GM18499 (cell line): ENCODE data around the gene ASPG.
"Not testable (repeated sequence)": the region's sequence is repeated elsewhere in the genome, so short reads cannot be mapped to it uniquely, and the experiment has no call there.

Source experiments
- ATAC-seq: cut with Tn5 transposase; IDR thresholded peaks from one replicate; pipeline ENCODE4 v1.9.1; 2021; ENCODE audit warnings: moderate number of reproducible peaks; ENCODE audit not compliant: insufficient read depth, unreplicated experiment

The ASPG gene

DNA sequence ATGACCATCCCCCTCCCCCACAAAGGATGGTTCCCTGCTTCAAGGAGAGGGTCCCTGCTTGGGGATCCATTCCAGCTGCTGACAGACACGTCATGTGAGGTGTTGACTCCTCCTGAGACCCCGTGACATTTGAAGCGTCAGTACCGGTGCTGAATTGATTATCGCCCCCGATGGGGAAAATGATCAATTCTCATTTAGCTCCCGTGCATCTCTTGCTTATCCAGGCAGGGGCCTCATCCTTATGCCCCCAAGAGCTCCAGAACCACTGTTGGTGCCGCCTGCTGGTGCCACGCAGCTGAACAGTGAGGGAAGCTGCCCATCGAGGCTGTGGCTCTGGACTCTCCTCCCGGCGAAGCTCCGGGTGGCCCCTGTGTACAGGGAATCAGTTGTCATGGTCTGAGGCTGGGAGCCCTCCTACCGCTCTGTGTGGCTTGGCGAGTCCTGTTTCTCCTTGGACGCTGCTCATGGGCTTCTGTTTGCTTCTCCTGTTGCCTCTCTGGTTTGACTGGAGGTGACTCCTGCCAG, 57.5 kb downstream of the ASPG start:
- ATAC-seq, result no peak

DNA sequence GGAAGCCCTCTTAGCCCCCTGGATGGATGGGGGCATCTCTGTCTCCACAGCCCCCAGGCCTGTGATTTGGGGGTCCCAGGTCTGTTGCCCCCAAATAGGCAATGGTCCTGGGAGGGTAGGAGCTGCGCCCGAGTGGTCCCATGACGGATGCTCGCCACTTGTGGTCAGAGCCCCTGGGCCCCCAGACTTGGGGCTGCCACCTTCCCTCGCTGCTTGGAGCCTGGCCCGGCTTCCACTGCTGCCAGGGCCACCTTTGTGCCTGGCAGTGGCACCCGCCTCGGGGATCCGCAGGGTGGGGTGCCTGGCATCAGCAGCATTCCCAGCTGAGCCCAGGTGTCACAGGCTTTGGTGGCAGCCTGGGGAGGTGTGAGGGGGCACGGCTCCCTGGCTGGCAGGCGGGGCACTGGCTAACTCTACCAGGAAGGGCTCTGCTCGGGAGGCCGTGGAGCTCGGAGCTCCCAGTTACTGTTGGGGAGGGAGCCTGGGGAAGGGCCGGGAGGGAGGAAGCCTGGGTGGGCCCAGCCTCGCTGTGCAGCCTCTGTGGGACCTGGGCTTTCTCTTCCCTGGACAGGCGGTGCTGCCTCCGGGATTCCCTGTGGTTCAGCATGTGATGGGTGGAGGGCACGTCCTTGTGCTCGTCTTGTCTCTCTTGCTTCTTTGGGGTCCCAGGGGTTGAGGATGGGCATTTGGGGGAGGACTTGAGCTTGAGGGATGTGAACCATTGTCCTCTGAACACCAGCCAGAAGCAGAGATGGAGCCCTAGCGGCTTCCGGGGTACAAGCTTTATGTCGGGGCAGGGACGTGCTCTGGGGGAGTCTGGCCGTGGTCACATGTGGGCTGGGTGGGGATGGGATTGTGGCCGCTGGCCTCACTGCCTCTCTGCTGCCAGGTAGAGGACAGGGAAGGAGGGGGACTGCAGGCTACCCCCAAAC, 58.3 kb downstream of the ASPG start:
- no peak for ATAC-seq

DNA sequence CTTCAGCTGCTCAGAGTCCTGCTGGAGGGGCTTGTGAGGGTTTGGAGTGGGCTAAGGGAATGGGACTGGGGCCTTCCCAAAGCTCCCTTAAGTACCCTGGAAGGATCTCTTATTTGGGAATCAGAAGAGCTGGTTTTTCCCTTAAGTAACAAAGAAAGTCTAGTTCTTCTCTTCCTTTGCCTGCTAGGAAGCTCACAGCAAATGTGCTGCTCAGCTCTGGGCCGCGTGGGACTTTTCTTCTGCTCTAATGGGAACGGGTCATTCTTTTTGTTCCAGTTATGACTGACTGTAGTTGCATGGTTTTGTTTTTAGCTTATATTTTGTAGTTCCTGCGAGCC, 58.9 kb downstream of the ASPG start:
- no peak for ATAC-seq

DNA sequence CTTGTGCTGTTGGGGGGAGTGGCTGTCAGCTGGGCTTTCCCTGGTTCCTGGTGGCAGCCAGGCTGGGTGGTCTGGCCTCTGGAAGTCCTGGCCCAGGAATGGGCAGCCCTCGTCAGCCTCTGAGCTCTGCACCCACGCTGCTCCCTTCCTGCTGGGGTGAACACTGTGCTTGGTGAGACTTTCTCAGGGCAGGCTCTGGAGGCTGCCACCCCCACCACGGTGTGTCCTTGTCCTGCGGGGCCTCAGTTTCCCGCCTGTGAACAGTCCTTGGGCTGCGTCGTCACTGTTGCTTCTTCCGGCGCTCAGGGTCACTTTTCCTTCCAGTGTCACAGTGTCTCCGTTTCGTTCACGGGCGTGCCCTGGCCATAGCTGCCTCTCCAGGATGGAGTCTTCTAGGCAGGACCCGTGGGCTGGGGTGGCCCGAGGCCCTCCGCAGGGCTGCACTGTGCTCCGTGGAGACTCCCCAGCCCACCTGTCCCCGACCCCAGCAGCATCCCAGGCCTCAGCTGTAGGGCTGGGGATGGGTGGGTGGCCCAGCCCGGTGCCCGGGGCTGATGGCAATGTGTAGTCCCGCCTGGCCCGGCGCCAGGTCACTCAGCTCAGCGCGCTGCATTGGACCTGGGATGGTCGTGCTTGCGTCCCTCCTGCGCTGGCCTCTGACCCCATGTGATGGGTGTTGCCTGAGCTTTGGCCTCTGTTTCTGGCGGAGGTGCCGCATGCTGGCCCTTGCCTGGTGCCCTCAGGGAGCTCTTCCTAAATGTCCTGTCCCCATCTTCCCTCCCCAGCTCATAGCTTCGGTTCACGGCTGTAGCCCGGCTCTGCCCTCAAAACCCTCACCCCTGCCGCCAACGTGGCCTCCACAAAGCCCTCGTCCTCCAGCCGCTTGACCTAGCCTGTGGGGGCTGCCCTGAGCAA, 59.7 kb downstream of the ASPG start:
- no peak for ATAC-seq

DNA sequence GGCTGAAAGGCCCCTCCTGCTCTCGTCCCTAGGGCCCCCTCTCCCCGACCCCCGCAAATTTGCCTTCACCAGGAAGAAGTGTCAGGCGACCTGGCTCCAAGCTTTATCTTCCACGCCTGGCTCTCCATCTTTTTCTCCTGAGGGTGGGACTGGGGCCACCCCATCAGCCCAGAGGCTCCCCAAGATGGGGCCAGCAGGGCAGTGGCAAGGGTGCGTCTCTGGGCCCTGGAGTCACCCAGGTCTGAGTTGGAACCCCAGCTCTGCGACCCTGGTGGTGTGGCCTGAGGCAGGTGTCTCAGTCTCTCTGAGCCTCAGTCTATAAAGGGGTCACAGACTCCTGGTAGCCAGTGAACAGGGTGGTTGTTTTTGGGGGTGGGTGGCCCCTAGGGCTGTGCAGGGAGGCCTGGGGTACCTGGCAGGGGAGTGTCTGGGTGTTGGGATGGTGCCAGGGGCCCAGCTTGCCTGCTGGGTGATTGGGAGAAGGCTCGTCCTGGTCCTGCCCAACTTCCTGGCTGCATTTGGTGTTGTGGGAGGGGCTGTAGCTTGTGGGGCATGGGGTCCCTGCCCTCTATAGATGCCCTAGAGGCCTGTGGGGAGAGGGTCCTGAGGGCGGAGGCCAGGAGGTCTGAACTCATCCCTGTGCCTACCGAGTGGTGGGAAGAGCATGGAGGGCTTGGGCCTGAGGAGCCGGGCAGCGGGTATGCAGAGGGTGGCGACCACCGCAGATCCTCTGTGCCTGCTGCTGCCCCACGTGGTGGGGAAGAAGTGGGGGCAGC, 60.5 kb downstream of the ASPG start:
- ATAC-seq, result no peak

DNA sequence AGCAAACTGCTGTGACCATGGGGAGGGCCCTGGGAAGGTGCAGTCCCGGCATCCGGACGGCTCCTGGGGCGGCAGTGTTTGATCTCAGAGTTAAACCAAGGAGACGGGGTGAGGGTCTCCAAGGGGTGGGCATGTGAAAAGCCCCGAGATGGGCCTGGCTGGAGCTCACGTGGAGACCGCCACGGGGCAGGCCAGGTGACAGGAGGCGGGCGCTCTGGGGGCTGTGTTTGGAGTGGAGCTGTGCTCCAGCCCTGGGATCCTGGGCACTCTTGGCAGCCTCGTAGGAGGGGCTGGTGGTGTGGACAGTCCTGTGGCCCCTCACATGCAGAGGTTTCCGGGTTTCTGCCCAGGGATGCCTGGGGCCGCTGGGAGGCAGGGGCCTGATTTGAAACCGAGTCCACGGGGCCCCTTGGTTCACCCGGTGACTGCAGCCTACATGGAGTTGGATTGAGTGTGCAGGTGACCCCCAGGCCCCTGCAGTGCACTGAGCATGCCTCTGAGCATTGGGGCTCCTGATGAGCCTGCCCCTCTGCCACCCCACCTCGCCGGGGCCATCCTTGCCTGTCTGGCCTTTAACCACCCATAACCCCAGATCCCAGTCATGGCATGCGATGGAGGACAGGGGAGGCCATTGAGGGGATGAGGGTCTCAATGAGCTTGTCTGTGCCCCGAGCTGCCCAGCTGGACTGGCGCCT, 61.3 kb downstream of the ASPG start:
- ATAC-seq, result no peak

DNA sequence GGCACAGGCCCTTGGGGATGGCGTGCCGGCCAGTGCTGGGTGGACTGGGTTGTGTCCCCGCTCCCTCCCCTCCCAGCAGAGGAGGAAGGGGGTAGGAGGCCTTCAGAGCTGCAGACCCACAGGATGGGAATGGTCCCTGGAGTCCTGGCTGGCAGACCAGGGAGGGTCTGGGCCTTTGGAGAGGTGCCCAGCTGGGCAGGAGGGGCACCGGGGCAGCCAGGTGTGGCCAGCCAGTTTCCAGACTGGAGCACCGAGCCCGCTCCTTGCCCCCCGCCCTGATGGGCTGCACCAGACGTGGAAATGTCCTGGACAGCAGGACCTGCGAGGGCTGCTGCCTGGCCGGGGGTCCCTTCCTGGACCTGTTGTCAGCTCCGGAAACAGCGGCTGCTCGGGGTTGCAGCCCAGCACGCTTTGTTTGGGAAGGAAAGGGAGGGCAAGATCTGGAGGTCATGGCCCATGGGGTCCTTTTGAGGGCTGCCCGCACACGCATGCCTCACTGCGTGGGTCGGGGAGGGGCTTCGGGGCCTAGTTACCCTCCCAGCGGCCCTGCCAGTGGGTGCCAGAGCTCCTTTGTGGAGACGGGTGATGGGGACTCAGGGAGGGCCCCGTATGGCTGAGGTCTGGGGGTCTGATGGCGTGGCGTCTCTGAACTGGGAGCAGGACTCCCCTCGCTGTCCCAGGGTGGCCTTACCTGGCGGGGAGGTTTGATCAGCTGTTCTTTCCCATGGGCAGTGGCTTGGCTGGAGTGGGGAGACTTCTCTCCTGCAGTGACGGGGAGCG, 62.0 kb downstream of the ASPG start:
- ATAC-seq, result no peak

DNA sequence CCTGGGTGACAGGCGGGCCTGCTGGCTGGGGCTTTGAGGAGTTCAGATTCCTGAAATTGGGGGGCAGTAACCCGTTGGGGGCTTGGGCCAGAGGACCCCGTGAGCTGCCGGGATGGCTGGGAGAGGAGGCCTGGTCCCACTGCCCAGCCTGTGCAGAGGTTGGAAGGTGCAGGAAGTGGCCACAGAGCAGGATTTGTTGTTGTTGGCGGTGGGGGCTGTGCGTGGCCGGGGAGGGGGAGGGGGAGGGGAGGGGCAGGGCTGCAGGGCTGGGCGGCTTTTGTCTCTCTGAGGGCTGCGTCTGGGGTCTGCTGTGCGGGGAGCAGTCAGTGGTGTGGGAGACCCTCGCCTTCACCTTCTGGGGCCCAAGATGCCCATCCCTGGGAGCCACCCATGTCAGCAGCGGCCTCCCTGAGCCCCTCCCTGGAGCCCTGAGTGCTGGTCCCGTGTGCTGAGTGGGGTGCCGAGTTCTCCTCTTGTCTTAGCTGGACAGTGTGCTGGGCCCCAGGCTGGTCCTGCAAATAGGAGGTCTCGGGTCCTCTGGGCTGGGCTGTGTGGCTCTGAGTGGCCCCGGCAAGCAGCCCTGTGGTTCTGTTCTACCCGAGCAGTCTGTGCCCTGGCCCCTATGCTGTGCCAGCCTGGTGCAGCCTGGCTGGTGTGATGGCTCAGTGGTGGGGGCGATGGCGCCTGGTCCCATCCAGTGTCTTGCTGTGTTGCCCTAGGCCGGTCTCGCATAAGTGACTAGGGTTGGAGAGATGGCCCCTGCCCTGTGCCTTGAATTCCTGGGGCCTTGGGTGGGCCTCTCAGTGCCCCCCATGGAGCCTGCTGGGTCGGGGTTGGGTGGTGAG, 63.2 kb downstream of the ASPG start:
- no peak for ATAC-seq

DNA sequence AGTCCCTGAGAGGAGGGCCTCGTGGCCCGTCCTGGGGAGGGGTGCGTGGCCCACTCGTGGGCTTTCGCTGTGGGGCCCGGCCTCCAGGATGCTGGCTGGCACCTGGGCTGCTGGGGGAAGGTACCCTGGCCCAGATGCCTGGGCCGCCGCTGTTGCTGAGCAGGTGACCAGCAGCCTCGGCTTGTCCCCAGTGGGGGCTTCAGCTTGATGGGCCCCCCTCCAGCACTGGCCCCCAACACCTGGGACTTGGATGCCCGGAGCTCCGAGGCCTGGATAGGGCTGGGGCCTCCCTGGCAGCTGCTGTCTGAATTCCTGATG, 63.7 kb downstream of the ASPG start:
- ATAC-seq, result no peak

DNA sequence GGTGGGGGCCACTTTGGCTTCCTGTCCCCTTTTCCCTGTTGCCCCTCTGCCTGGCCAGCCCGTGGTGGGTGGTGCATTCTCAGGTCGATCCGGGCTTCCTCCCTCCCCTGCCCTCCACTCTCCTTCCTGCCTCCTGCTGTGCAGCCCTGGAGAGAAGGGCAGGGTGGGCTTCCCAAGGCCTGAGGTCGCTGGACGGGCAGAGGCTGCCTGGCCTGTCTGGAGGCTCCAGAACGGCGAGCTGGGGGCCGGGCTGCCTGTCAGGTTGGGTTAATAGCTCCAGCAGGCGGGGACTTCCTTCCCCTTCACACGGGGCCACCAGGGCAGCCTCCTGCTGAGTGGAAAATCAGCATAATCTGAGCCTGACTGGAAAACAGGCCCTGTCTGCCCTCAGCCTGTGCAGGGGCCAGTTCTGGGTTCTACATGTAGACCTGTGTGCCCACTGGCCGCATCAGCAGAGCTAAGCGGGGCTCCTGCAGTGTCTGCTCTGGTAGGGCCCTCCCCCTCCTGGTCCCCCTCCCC, 64.2 kb downstream of the ASPG start:
- ATAC-seq, result no peak

DNA sequence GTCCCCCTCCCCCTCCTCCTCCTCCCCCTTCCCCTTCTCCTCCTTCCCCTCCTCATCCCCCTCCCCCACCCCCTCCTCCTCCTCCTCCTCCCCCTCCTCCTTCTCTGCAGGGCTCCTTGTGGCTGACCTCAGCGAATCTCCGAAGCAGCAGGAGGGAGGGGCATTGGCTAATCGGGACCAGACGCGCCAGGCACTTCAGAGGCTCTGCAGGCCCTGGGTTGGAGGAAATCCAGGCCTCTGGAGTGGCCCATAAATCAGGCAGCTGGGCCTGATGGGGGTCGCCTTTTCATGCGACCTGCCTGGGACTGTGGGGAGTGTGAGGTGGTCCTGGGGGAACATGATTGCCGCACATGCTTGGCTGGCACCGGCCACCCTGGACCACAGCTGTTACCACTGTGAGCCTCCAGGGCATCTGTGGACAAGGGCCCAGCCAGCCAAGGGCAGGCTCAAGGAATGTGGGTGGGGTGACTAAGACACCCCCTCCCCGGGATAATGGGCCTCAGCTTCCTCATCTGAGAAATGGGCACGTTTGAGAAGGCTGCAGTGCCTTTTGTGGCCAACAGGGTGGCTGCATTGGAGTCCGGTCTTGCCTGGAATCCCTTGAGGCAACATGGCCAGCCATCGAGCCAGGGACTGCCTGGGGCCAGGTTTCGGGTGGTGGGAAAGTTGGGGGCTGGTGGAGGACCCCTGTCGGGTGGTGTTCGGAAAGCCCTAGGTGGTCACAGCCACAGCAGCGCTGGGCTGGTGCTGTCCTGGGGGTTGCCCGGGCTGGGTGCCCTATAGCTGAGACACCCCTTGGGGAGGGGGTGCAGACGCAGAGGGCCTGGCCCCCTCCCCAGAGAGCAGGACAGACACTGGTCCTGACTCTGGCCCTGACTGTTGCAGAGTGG, 64.9 kb downstream of the ASPG start:
- ATAC-seq, result no peak

DNA sequence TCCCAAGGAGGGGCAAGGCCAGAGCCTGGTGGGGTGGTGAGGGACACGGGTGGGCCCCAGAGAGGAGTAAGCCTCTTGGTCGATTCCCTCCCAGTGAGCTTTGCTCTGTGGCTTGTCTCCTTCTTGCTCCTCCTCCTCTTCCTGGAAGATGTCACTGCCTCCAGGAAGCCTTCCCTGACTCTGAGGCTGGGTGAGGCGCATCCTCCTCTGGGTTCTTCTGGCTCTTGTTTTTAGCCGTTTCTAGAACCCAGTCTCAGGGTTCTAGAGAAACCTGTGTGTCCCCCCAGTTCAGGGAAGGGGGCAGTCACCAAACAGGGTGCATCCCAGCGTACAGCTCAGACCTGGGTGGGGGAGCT, 65.5 kb downstream of the ASPG start:
- no peak for ATAC-seq

DNA sequence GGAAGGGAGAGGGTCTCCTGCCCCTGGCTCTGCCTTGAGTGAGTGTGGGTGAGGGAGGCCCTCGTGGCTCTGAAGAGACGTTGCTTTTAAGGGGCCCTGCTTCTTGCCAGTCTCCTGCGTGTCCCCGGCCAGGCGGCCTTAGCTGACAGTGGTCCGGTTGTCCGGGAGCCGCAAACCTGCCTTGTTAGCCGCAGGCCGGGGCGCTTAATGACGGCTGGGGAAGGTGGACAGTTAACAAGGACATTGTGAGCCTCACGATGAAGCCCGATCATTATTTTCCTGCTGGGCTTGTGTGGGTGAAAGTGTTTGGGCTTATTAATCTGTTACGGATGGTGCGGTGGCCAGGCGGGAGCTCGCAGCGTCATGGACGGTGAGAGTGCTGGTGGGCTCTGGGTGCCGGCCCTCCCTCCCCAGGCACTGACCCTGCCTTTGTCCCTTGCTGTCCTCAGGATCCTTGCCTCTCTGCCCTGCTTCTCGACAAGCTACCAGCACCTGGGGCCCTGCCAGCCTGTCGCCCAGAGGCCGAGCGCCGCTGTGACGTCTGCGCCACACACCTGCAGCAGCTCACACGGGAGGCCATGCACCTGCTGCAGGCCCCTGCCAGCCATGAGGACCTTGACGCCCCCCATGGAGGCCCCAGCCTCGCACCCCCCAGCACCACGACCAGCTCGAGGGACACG, 66.2 kb downstream of the ASPG start:
- no peak for ATAC-seq

DNA sequence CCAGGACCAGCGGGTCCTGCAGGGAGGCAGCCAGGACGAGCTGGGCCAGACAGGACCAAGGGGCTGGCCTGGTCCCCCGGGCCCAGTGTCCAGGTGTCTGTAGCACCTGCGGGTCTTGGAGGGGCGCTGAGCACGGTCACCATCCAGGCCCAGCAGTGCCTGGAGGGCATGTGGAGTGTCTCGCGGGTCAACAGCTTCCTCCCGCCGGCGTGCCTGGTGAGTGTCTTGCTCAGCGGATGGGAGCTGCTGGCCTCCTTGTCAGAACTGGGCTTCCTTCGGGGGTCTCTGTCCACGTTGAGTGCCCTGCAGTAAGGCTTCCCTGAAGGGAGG, 66.7 kb downstream of the ASPG start:
- ATAC-seq, result no peak

DNA sequence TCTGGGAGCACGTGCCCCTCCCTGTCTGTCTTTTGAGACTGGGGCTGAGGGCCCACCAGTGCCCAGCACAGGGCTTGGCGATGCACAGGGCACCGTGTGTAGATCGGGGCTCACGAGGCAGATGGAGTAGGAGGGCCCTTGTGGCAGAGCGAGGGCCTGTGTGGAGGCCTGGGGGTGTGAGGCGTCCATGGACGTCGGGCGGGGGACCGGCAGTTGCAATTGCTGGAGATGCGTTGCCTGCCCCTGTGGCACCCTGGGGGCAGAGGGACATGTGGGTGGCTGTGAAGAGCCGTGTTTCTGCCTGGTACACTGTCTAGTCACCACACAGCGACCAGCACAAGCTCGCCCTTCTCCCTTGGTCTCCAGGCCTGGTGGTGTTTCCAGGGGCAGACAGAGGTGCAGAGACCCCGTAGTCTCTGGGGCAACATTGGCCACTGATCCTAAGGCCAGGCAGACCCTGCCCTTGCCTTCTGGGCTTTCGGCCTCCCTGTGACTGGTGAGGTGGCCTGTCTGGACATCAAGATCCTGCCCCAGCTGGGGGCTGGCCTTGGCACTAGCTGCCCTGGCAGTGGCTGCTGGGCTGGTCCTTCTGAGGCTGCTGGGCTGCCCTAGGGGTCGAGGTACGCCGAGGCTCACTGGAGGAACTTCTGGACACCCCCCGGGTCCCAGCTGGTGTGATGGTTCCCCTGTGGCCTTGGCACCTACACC, 67.3 kb downstream of the ASPG start:
- ATAC-seq, result no peak

DNA sequence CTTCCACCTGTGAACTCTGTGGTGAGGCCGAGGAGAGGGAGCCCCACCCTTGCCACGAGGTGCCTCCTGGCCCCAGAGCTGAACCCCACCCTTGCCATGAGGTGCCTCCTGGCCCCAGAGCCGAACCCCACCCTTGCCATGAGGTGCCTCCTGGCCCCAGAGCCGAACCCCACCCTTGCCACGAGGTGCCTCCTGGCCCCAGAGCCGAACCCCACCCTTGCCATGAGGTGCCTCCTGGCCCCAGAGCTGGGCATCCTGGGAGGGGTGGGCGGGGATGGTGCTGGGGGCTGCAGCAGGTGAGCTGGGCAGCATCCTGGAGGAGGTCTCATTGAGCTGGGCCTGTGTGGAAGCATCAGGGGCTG, 67.9 kb downstream of the ASPG start:
- ATAC-seq, result not testable (repeated sequence)
